ENCODE data around the gene SRD5A3.

- TF ChIP-seq, protein P1, sequence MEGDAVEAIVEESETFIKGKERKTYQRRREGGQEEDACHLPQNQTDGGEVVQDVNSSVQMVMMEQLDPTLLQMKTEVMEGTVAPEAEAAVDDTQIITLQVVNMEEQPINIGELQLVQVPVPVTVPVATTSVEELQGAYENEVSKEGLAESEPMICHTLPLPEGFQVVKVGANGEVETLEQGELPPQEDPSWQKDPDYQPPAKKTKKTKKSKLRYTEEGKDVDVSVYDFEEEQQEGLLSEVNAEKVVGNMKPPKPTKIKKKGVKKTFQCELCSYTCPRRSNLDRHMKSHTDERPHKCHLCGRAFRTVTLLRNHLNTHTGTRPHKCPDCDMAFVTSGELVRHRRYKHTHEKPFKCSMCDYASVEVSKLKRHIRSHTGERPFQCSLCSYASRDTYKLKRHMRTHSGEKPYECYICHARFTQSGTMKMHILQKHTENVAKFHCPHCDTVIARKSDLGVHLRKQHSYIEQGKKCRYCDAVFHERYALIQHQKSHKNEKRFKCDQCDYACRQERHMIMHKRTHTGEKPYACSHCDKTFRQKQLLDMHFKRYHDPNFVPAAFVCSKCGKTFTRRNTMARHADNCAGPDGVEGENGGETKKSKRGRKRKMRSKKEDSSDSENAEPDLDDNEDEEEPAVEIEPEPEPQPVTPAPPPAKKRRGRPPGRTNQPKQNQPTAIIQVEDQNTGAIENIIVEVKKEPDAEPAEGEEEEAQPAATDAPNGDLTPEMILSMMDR (IDR thresholded peaks at IDR 0.05) = no peak
- TF ChIP-seq POLR2AphosphoS5 (IDR thresholded peaks at IDR 0.05; ENCODE audit: insufficient read depth in 1 of 2, low read depth in 1 of 2) (no peak), POLR2A (IDR thresholded peaks at IDR 0.05) (no peak)
Measured at GRCh38 chr4:55346851-55347255, 811 bp downstream of the SRD5A3 start.

Measured in vagina (tissue), 2 donors.